GM21360 (cell line): ENCODE measurements around the gene CAPS.

Source experiments
- ATAC-seq: cut with Tn5 transposase; IDR thresholded peaks from one replicate; pipeline ENCODE4 v1.9.1; 2021; ENCODE audit warnings: mild to moderate bottlenecking, moderate library complexity; ENCODE audit not compliant: unreplicated experiment

CAPS gene

DNA sequence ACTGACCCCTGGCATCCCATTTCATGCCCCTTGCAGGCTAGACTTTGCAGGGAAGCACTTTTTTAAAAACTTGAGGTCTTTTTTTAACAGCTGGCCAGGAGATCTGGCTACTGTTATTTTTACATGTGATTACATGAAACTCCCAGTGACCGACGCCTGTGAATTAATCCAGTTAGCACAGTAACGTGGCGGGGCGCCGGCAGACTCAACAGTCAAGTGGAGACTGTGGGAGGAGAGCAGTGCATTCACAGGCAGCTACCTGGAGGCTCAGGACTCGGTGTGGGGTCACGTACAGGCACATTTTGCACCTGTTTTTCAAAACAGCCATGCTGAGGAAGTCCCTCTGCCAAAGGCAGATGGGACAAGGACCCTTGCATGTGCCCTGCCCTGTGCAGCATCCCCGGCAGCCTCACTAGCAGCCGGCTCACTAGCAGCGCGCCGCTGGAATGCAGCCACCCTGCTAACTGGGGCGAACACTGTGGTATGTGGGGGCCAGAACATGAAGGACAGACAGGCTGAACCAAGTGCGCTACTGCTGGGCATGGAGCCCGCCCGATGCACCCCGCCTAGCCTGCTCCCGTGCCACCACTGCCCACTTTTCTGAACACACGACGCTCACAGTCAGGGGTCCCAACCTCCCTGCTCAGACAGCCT is 18.7 kb downstream of the CAPS start:
- ATAC-seq: no peak

GRCh38 chr19:5933391-5934068 is 19.5 kb downstream of the CAPS start:
- ATAC-seq: no peak

DNA sequence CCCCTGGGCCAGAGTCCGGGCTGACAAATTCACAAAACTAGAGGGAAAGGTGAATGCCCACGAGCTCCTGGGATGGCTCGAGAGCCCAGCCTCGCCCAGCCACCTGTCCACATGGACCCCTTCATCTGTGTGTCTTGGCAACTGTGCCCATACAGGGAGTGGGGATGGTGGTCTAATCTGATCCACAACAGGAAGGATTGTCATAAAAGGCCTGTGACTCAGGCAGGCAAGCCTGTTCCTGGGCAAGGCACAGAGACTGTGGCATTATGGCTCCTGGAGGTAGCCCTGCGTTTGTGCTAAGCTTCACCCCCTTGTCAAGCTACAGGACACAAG is 20.0 kb downstream of the CAPS start:
- ATAC-seq: no peak

DNA sequence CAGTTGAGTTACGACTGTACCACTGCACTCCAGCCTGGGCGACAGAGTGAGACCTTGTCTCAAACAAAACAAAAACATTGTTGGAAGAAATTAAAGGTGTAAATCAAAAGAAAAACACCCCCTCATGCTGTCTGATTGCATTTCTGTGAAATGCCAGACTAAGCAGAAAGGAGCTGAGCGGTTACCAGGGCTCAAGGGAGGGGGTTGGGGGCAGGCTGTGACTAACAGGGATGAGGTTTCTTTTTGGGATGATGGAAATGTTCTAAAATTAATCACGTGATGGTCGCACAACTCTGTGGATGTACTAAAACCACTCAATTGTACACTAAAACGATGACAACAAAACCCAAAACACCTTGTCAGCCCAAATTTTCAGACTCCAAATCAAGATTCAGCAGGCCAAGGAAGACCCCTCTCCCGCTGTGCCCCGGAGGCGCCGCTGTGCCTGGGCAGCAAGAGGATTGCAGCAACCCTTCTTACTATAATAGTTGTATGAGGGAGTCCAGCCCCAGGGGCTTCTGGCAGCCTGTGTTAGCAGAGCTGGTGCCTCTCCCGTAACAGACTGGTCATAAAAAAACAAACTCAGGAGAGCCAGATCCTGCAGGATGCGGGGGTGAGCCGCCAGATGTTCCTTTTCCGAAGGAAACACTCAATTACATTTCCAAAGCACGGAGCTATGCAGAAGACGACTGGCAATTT is 20.9 kb downstream of the CAPS start:
- no peak for ATAC-seq

DNA sequence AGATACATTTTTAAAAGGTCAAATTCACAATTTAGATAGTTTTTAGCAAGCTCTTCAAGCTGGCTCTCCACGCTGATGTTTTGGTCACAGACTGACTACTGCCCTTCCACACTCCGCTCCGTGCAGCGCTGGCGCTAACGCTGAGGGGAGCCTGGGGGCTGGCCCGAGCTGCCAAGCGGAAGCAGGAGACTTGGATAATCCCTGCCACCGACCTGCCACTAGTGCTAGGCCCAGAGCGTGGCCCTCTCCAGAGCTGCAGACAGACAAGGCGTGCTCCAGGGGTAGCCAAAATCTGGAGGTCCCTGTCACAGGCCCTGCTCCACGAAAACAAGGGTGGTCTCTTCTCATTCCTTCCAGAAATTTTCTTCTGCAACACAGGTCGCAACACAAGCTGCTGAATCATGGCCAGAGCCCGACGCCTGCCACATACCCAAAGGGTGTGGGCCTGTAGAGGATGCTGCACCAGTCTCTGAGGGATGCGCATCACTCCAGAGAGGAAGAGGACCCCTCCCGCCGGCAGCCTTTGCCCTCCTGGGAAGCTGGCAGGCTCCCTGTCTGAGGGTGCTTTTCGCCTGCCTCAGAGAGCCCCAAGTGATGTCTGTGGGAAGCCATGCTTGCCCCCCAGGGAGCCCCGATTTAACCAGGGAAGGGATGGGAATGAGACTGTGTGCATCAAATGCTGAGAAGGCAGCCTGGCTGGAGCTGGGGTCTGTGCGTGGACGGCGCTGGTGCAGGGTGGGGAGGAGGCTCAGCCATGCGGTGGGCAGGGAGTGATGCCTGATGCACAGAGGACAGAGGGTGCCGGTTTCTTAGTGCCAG is 21.6 kb downstream of the CAPS start:
- no peak for ATAC-seq

- ATAC-seq: no peak
These were observed 22.2 kb downstream of the CAPS start for GRCh38 chr19:5936292-5936592.

DNA sequence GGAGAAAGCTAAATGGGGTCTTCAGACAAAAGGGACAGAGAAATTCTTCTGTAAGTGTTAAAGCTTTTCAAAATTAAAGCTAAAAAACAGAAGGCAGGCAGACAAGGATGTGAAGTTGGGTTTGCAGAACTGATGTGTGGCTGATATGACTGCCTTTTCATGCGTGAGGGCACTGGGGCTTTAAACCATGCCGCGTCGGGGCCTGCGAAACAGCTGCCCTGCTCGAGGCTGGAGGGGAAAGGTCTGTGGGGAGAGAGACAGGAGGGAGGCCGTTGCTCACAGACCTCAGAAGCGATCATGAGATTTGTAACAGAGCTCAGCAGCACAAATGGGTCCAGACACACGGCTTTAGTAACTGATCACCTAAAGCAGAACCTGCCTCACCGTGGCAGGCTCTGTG is 23.5 kb downstream of the CAPS start:
- ATAC-seq: no peak

- no peak for ATAC-seq
These were observed 26.5 kb downstream of the CAPS start for GRCh38 chr19:5940260-5941208.

DNA sequence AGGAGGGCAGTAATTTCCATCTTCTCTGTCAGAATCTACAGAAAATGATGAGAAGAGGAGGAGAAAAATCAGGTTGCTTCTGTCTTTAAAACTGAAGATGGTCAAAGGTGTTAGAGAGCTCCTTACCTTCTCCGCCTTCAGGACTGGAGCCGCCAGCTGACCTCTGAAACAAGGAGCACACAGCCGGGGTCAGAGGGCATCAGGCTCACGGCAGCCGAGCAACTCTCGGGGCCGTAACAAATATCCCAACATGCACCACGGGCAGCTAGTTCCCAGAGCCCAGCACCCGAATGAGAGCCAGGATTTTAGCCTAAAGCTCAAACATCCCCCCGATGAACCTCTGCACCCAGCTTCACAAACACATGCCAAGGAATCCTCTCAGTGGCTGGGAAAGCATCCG is 27.6 kb downstream of the CAPS start:
- ATAC-seq: no peak

DNA sequence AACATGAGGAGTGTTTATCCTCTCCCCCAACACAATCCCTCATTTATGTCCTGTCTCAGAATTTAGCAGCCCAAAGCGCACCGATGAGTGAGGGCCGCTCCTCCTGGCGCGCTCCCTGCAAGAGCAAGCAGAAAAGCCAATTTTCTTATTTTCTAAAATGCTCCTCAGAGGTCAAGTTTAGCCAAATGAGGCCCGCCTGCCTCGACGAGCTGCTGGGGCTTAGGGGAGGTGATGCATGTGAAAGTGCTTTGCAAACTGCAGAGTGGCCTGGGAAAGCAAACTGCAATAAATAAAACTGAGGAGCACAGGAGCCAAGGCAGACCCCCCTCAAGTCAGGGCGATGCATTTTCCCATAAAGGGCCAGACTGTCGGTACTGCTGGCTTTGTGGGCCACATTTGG is 29.0 kb downstream of the CAPS start:
- no peak for ATAC-seq

- ATAC-seq: no peak
These were observed 29.6 kb downstream of the CAPS start for GRCh38 chr19:5943623-5944022.

GRCh38 chr19:5947435-5947834 is 33.4 kb downstream of the CAPS start:
- no peak for ATAC-seq

GRCh38 chr19:5948752-5949564 is 34.9 kb downstream of the CAPS start:
- no peak for ATAC-seq

- ATAC-seq: no peak
These were observed 35.8 kb downstream of the CAPS start for GRCh38 chr19:5949792-5950305.

DNA sequence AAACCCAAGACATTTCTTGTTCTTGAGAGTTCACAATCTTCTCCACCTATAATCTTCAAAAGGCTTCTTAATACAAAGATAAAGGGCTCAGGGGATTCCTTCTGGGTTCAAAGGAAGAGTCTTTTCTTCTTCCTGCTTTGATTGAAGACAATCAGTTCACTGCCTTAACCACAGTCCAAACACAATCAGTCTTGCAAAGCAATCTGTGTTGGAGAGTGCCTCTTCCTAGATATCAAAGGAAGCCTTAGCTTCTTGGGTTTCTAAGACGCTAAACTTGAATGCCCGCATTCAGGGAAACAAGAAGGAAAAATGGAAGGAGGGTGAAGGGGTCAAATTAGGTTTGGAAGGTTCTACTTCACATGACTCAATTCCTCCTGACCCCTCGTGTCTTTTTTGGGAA is 36.7 kb downstream of the CAPS start:
- ATAC-seq: no peak

DNA sequence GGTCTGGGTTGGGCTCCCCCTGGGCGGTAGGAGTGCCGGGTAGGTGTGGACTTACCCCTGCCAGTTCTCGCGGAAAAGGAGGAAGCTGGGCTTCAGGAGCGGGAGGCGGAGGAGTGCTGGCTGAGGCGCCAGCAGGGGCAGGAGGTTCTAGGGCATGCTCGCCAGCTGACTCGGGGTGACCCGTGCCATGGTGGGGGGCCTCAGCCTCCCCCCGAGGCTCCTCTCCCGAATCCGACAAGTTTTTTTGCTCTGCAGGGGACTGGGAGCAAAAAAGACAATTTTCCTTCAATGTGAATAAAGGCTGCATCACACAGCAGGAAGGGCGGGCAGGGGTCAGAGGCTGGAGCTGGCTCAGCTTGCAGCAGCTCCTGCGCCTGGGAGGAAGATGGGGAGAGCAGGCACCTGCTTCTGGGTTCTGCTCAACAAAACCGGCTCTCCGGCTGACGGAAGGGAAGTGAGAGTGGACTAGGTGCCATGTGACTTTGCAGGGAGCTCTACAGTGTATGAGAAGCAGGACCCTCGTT is 37.3 kb downstream of the CAPS start:
- no peak for ATAC-seq

- ATAC-seq: no peak
These were observed 38.4 kb downstream of the CAPS start for GRCh38 chr19:5952193-5953029.

DNA sequence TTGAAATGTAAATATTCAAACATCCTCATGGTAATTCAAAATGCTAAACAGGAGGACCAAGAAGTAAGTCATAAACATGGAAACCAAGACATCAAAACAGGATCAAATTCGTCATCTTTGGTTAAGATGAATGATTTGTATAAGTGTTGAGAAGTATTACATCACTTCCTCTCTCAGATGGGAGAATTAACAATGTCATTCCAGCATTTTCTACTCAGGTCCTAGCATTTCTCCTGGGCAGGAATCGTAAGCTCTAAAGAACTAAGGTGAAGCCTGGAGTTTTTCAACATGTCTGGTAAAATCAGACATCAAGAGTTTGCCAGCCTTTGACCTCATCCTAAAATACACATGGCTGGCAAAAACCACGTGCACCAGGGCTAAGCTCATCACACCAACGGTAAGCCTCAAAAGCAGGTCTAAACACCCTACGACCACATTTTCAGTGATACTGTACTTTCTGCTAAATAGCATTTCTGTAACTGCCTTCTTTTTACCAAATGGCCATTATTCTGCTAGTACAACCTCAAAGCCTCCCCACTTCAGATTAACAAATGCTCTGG is 39.1 kb downstream of the CAPS start:
- no peak for ATAC-seq
